NB4 (cell line): ENCODE data around the gene TTC38.

Experiments used
- MYC ChIP-seq: IDR thresholded peaks from 2 replicates; pipeline ENCODE4 v1.6.1; 2011; ENCODE audit warnings: low read depth, low read length
- POLR2A ChIP-seq: IDR thresholded peaks from 2 replicates; pipeline ENCODE4 v1.6.1; 2011; ENCODE audit warnings: mild to moderate bottlenecking; ENCODE audit not compliant: insufficient read length; ENCODE audit errors: extremely low read depth
- TF ChIP-seq, protein P1 (sequence below): IDR thresholded peaks from one replicate; pipeline ENCODE4 v1.5.1; 2012; ENCODE audit warnings: low read depth, low read length
- TF ChIP-seq, protein P2 (sequence below): IDR thresholded peaks from 2 replicates; pipeline ENCODE4 v1.6.1; 2011; ENCODE audit warnings: low read depth, low read length

DNA sequence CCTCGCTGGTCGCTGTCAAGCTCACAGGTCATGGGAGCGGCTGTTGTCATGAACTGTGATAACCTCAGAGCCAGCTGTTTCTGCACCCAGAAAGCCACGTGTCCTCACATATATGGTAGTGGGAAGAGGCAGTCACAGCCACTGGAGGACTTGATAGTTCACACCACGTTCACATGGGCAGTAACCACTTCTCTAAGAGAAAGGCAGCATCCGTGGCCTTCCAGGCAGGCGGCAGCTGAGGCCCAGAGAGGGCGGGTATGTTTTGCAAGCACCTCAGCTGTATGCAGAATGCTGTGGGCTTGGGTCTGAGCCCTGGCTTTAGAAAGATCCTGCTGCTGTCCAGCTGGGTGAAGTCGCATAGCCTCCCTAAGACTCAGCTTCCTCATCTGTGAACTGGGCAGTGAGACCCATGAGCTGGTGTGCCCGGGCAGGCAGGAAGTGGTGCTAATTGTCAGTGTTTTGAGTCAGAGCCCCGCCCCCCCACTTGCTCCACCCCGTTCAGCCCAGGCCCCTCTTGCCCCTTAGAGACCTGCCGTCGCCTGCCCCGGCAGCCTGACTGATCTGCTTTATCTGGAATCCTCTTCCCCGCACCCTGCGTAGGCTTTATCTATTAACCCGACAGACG lies 13.3 kb downstream of the TTC38 start:
- TF ChIP-seq, protein P1, sequence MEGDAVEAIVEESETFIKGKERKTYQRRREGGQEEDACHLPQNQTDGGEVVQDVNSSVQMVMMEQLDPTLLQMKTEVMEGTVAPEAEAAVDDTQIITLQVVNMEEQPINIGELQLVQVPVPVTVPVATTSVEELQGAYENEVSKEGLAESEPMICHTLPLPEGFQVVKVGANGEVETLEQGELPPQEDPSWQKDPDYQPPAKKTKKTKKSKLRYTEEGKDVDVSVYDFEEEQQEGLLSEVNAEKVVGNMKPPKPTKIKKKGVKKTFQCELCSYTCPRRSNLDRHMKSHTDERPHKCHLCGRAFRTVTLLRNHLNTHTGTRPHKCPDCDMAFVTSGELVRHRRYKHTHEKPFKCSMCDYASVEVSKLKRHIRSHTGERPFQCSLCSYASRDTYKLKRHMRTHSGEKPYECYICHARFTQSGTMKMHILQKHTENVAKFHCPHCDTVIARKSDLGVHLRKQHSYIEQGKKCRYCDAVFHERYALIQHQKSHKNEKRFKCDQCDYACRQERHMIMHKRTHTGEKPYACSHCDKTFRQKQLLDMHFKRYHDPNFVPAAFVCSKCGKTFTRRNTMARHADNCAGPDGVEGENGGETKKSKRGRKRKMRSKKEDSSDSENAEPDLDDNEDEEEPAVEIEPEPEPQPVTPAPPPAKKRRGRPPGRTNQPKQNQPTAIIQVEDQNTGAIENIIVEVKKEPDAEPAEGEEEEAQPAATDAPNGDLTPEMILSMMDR: no peak
- no peak for TF ChIP-seq POLR2A
- TF ChIP-seq MYC: no peak
- TF ChIP-seq, protein P2, sequence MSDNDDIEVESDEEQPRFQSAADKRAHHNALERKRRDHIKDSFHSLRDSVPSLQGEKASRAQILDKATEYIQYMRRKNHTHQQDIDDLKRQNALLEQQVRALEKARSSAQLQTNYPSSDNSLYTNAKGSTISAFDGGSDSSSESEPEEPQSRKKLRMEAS: no peak
